Endothelial cell (in vitro differentiated cells): ENCODE results near the gene SP2. TPM values are rescaled to one million over a fixed set of nuclear protein-coding genes. Genes with fewer than 3 reads are reported as not detected.

Experiments used
- DNase-seq: peaks from one replicate; pipeline ENCODE4 v3.0.0; 2021; ENCODE audit warnings: low spot score
- H3K27ac Mint-ChIP-seq: one replicate; pipeline ENCODE4 v1.8.0; 2021; ENCODE audit warnings: mixed read lengths, inconsistent platforms; ENCODE audit not compliant: unreplicated experiment
- H3K27me3 Mint-ChIP-seq: one replicate; pipeline ENCODE4 v1.8.0; 2021; ENCODE audit warnings: mild to moderate bottlenecking, moderate library complexity, mixed read lengths, inconsistent platforms; ENCODE audit not compliant: unreplicated experiment
- H3K36me3 Mint-ChIP-seq: one replicate; pipeline ENCODE4 v1.8.0; 2021; ENCODE audit warnings: mild to moderate bottlenecking, low read depth, mixed read lengths, inconsistent platforms; ENCODE audit not compliant: unreplicated experiment
- H3K4me1 Mint-ChIP-seq: one replicate; pipeline ENCODE4 v1.8.0; 2021; ENCODE audit warnings: mild to moderate bottlenecking, mixed read lengths, inconsistent platforms; ENCODE audit not compliant: unreplicated experiment
- H3K4me3 Mint-ChIP-seq: one replicate; pipeline ENCODE4 v1.8.0; 2021; ENCODE audit warnings: mild to moderate bottlenecking, mixed read lengths, inconsistent platforms; ENCODE audit not compliant: unreplicated experiment
- H3K9me3 Mint-ChIP-seq: one replicate; pipeline ENCODE4 v1.8.0; 2021; ENCODE audit warnings: mixed read lengths, inconsistent platforms; ENCODE audit not compliant: unreplicated experiment
- CTCF ChIP-seq: fragments of 200-600 bp; sonication (generic); IDR thresholded peaks from one replicate; pipeline ENCODE4 v1.5.0; 2021; ENCODE audit warnings: antibody characterized with exemption; ENCODE audit not compliant: unreplicated experiment
- total RNA-seq: library from RNA; stranded (reverse); fragmentation: NEBNext Ultra II Directional; extraction: Animal tissue kit (Norgen Biotek cat#: 25700); gene quantifications from one replicate; pipeline ENCODE4 v1.2.1, GENCODE V29; 2021; ENCODE audit not compliant: unreplicated experiment

The SP2 gene
- total RNA-seq, 1 donor from 2014 or later = 12.4 TPM

GRCh38 chr17:47862621-47863440 lies 33.2 kb upstream of the SP2 start:
- peaks cover 16% of the 10 kb centered on the region for H3K4me1 Mint-ChIP-seq
- TF ChIP-seq CTCF = no peak
- peaks cover 15% of the 10 kb centered on the region for H3K27me3 Mint-ChIP-seq
- H3K4me3 Mint-ChIP-seq = no peak overlapping the region
- no peak overlapping the region for H3K27ac Mint-ChIP-seq
- no peaks in the 10 kb centered on the region for H3K9me3 Mint-ChIP-seq
- no peak for DNase-seq
- H3K36me3 Mint-ChIP-seq = no peaks in the 10 kb centered on the region

- no peaks in the 10 kb centered on the region for H3K9me3 Mint-ChIP-seq
- DNase-seq = no peak
Observed at GRCh38 chr17:47864791-47865216, 31.2 kb upstream of the SP2 start.

GRCh38 chr17:47866941-47867340 lies 29.1 kb upstream of the SP2 start:
- H3K27me3 Mint-ChIP-seq = peaks cover 11% of the 10 kb centered on the region
- no peak overlapping the region for H3K27ac Mint-ChIP-seq
- no peak for DNase-seq
- no peaks in the 10 kb centered on the region for H3K9me3 Mint-ChIP-seq
- TF ChIP-seq CTCF = no peak
- peaks cover 20% of the 10 kb centered on the region for H3K4me1 Mint-ChIP-seq
- H3K4me3 Mint-ChIP-seq = no peak overlapping the region
- H3K36me3 Mint-ChIP-seq = no peaks in the 10 kb centered on the region

More at GRCh38 chr17:47864791-47865216, 31.2 kb upstream of the SP2 start:
- peaks cover 11% of the 10 kb centered on the region for H3K27me3 Mint-ChIP-seq
- no peak overlapping the region for H3K27ac Mint-ChIP-seq
- TF ChIP-seq CTCF = no peak
- H3K36me3 Mint-ChIP-seq = no peaks in the 10 kb centered on the region
- no peak overlapping the region for H3K4me3 Mint-ChIP-seq
- peaks cover 8% of the 10 kb centered on the region for H3K4me1 Mint-ChIP-seq

GRCh38 chr17:47867813-47868533 lies 28.1 kb upstream of the SP2 start:
- no peak for DNase-seq
- Mint-ChIP-seq H3K9me3 (no peaks in the 10 kb centered on the region), H3K36me3 (no peaks in the 10 kb centered on the region), H3K27ac (no peak overlapping the region), H3K27me3 (peaks cover 12% of the 10 kb centered on the region), H3K4me3 (no peak overlapping the region), H3K4me1 (peaks cover 23% of the 10 kb centered on the region)
- TF ChIP-seq CTCF = no peak

GRCh38 chr17:47869114-47869513 lies 26.9 kb upstream of the SP2 start:
- no peaks in the 10 kb centered on the region for H3K9me3 Mint-ChIP-seq
- peaks cover 12% of the 10 kb centered on the region for H3K27me3 Mint-ChIP-seq
- no peak for DNase-seq
- no peak for TF ChIP-seq CTCF
- H3K36me3 Mint-ChIP-seq = no peaks in the 10 kb centered on the region
- peaks cover 21% of the 10 kb centered on the region for H3K4me1 Mint-ChIP-seq
- no peak overlapping the region for H3K27ac Mint-ChIP-seq
- H3K4me3 Mint-ChIP-seq = no peak overlapping the region
